ENCODE data around the gene ZNF821.

GRCh38 chr16:71878911-71879310 is 5.1 kb downstream of the ZNF821 start:
- TF ChIP-seq EZH2phosphoT487 (IDR thresholded peaks at IDR 0.05; ENCODE audit: borderline replicate concordance) (no peak), POLR2AphosphoS5 (IDR thresholded peaks at IDR 0.05; ENCODE audit: low read depth, low read length) (no peak), YY1 (IDR thresholded peaks at IDR 0.05; ENCODE audit: extremely low read depth, insufficient replicate concordance, low read depth, low read length) (no peak)
